ENCODE results near the gene NR1D2.

Gene NR1D2

GRCh38 chr3:24002129-24002528 is 57.0 kb downstream of the NR1D2 start (continued):
- TF ChIP-seq ZBTB26 (tag by site-specific recombination; optimal IDR thresholded peaks at IDR 0.05), result no peak
- TF ChIP-seq ZFP69B (tag by site-specific recombination; IDR thresholded peaks at IDR 0.05), result no peak
- no peak for TF ChIP-seq ZNF121 (tag by site-specific recombination; IDR thresholded peaks at IDR 0.05)
- TF ChIP-seq PRDM4 (tag by site-specific recombination; IDR thresholded peaks at IDR 0.05), result no peak
- TF ChIP-seq PATZ1 (tag by site-specific recombination; IDR thresholded peaks at IDR 0.05), result no peak
- no peak for TF ChIP-seq ZNF138 (tag by site-specific recombination; IDR thresholded peaks at IDR 0.05; ENCODE audit: borderline replicate concordance)
- TF ChIP-seq TRIM28 (IDR thresholded peaks at IDR 0.05; ENCODE audit: borderline replicate concordance, low read length), result no peak
- TF ChIP-seq ZBTB6 (tag by site-specific recombination; IDR thresholded peaks at IDR 0.05), result peak; percentile 13; the same call in 1 of the 2 replicates
- no peak for TF ChIP-seq ZSCAN23 (tag by site-specific recombination; IDR thresholded peaks at IDR 0.05)
- no peak for TF ChIP-seq ZNF701 (tag by site-specific recombination; IDR thresholded peaks at IDR 0.05)
- no peak for TF ChIP-seq ZNF624 (tag by site-specific recombination; IDR thresholded peaks at IDR 0.05)
- TF ChIP-seq ZNF16 (tag by site-specific recombination; IDR thresholded peaks at IDR 0.05; ENCODE audit: low read depth), result no peak
- no peak for TF ChIP-seq BCL6B (tag by site-specific recombination; IDR thresholded peaks at IDR 0.05)
- TF ChIP-seq BCL11B (tag by site-specific recombination; IDR thresholded peaks at IDR 0.05; ENCODE audit: low read depth), result no peak
- no peak for TF ChIP-seq FEZF1 (tag by site-specific recombination; IDR thresholded peaks at IDR 0.05)

GRCh38 chr3:24003466-24003865 is 58.4 kb downstream of the NR1D2 start:
- TF ChIP-seq ZNF146 (tag by site-specific recombination; IDR thresholded peaks at IDR 0.05), result peak; percentile 86
- no peak for TF ChIP-seq KLF9 (tag by site-specific recombination; IDR thresholded peaks at IDR 0.05; ENCODE audit: low read depth)
- TF ChIP-seq ZNF174 (tag by site-specific recombination; IDR thresholded peaks at IDR 0.05), result no peak
- no peak for TF ChIP-seq ZNF610 (tag by site-specific recombination; IDR thresholded peaks at IDR 0.05; ENCODE audit: borderline replicate concordance)
- TF ChIP-seq ZNF664 (tag by site-specific recombination; IDR thresholded peaks at IDR 0.05), result no peak
- CTCF ChIA-PET, result no interaction called here
- Histone ChIP-seq H3K36me3 (ENCODE audit: control insufficient read depth in 2 of 2, insufficient read depth in 1 of 2, low read length in 2 of 2) (no peaks in the 10 kb centered on the region), H3K9me3 (ENCODE audit: control insufficient read depth, insufficient read depth, low read depth, low read length) (no peaks in the 10 kb centered on the region), H3K4me1 (ENCODE audit: control insufficient read depth, insufficient read depth, low read length) (no peaks in the 10 kb centered on the region), H3K27ac (ENCODE audit: extremely low read depth, low read depth, low read length) (no peak overlapping the region), H3K4me3 (ENCODE audit: low read depth, low read length) (no peak overlapping the region)
- POLR2A ChIA-PET, result no interaction called here

Data from HEK293 (cell line).